Measurements from ENCODE around the gene SLC22A5.

SLC22A5 gene

GRCh38 chr5:132369474-132370180 lies at the start of gene SLC22A5:
SLC22A5 (plus strand) TSS chr5:132369710; CDS start chr5:132369973, 263 bp downstream.
- TF ChIP-seq TAF1 (IDR thresholded peaks at IDR 0.05; ENCODE audit: low read depth) = peak; percentile 65
- no peak for TF ChIP-seq EGR1 (IDR thresholded peaks at IDR 0.05)
- no peak for TF ChIP-seq CEBPB (IDR thresholded peaks at IDR 0.05)
- TF ChIP-seq YY1 (IDR thresholded peaks at IDR 0.05; ENCODE audit: low read depth) = no peak
- TF ChIP-seq ZBTB7A (IDR thresholded peaks at IDR 0.05; ENCODE audit: low read depth) = 0 out of 2 replicates have a peak, but pooled peaks have one; percentile 7
- peak; percentile 75 for TF ChIP-seq MAX (IDR thresholded peaks at IDR 0.05)
- peak; percentile 12; the same call in 1 of the 2 replicates for TF ChIP-seq TCF12 (IDR thresholded peaks at IDR 0.05; ENCODE audit: low read depth)

GRCh38 chr5:132319975-132320374 lies 49.5 kb upstream of the SLC22A5 start:
- no peak for TF ChIP-seq YY1 (IDR thresholded peaks at IDR 0.05; ENCODE audit: low read depth)

- TF ChIP-seq CREB1 (IDR thresholded peaks at IDR 0.05; ENCODE audit: low read depth) (no peak), TAF1 (IDR thresholded peaks at IDR 0.05; ENCODE audit: low read depth) (no peak), ZBTB7A (IDR thresholded peaks at IDR 0.05; ENCODE audit: low read depth) (no peak), RAD21 (IDR thresholded peaks at IDR 0.05; ENCODE audit: low read depth) (no peak), NFIC (IDR thresholded peaks at IDR 0.05) (no peak), USF1 (IDR thresholded peaks at IDR 0.05) (no peak), REST (IDR thresholded peaks at IDR 0.05; ENCODE audit: low read depth) (no peak), TCF12 (IDR thresholded peaks at IDR 0.05; ENCODE audit: low read depth) (no peak), EP300 (IDR thresholded peaks at IDR 0.05; ENCODE audit: borderline replicate concordance) (no peak), FOXM1 (IDR thresholded peaks at IDR 0.05; ENCODE audit: borderline replicate concordance, low read depth) (no peak), CEBPB (IDR thresholded peaks at IDR 0.05) (no peak), EGR1 (IDR thresholded peaks at IDR 0.05) (no peak), TEAD4 (IDR thresholded peaks at IDR 0.05) (no peak), MAX (IDR thresholded peaks at IDR 0.05) (no peak), YY1 (IDR thresholded peaks at IDR 0.05; ENCODE audit: low read depth) (no peak)
Observed at GRCh38 chr5:132321109-132321721, 48.3 kb upstream of the SLC22A5 start.

GRCh38 chr5:132322266-132322665 lies 47.2 kb upstream of the SLC22A5 start:
- TF ChIP-seq RAD21 (IDR thresholded peaks at IDR 0.05; ENCODE audit: low read depth) (no peak), NFIC (IDR thresholded peaks at IDR 0.05) (no peak), CREB1 (IDR thresholded peaks at IDR 0.05; ENCODE audit: low read depth) (no peak), USF1 (IDR thresholded peaks at IDR 0.05) (no peak), EGR1 (IDR thresholded peaks at IDR 0.05) (no peak)

GRCh38 chr5:132323202-132323601 lies 46.3 kb upstream of the SLC22A5 start:
- TF ChIP-seq FOXM1 (IDR thresholded peaks at IDR 0.05; ENCODE audit: borderline replicate concordance, low read depth) (no peak), RAD21 (IDR thresholded peaks at IDR 0.05; ENCODE audit: low read depth) (no peak)

- no peak for TF ChIP-seq EP300 (IDR thresholded peaks at IDR 0.05; ENCODE audit: borderline replicate concordance)
- TF ChIP-seq RAD21 (IDR thresholded peaks at IDR 0.05; ENCODE audit: low read depth) = no peak
- no peak for TF ChIP-seq FOXM1 (IDR thresholded peaks at IDR 0.05; ENCODE audit: borderline replicate concordance, low read depth)
- TF ChIP-seq TEAD4 (IDR thresholded peaks at IDR 0.05) = no peak
- TF ChIP-seq EGR1 (IDR thresholded peaks at IDR 0.05) = no peak
- TF ChIP-seq YY1 (IDR thresholded peaks at IDR 0.05; ENCODE audit: low read depth) = no peak
- TF ChIP-seq TCF12 (IDR thresholded peaks at IDR 0.05; ENCODE audit: low read depth) = no peak
- no peak for TF ChIP-seq REST (IDR thresholded peaks at IDR 0.05; ENCODE audit: low read depth)
- TF ChIP-seq TAF1 (IDR thresholded peaks at IDR 0.05; ENCODE audit: low read depth) = no peak
- TF ChIP-seq CREB1 (IDR thresholded peaks at IDR 0.05; ENCODE audit: low read depth) = no peak
- no peak for TF ChIP-seq NFIC (IDR thresholded peaks at IDR 0.05)
Observed at GRCh38 chr5:132325691-132326090, 43.8 kb upstream of the SLC22A5 start.
